ENCODE results near the gene KLHL30. TPM values are rescaled to one million over a fixed set of nuclear protein-coding genes. Genes with fewer than 3 reads are reported as not detected.

Gene KLHL30, protein sequence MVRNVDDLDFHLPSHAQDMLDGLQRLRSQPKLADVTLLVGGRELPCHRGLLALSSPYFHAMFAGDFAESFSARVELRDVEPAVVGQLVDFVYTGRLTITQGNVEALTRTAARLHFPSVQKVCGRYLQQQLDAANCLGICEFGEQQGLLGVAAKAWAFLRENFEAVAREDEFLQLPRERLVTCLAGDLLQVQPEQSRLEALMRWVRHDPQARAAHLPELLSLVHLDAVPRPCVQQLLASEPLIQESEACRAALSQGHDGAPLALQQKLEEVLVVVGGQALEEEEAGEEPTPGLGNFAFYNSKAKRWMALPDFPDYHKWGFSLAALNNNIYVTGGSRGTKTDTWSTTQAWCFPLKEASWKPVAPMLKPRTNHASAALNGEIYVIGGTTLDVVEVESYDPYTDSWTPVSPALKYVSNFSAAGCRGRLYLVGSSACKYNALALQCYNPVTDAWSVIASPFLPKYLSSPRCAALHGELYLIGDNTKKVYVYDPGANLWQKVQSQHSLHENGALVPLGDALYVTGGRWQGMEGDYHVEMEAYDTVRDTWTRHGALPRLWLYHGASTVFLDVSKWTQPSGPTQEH
- 0.43 and 1.1 TPM in 2 replicates for total RNA-seq

DNA sequence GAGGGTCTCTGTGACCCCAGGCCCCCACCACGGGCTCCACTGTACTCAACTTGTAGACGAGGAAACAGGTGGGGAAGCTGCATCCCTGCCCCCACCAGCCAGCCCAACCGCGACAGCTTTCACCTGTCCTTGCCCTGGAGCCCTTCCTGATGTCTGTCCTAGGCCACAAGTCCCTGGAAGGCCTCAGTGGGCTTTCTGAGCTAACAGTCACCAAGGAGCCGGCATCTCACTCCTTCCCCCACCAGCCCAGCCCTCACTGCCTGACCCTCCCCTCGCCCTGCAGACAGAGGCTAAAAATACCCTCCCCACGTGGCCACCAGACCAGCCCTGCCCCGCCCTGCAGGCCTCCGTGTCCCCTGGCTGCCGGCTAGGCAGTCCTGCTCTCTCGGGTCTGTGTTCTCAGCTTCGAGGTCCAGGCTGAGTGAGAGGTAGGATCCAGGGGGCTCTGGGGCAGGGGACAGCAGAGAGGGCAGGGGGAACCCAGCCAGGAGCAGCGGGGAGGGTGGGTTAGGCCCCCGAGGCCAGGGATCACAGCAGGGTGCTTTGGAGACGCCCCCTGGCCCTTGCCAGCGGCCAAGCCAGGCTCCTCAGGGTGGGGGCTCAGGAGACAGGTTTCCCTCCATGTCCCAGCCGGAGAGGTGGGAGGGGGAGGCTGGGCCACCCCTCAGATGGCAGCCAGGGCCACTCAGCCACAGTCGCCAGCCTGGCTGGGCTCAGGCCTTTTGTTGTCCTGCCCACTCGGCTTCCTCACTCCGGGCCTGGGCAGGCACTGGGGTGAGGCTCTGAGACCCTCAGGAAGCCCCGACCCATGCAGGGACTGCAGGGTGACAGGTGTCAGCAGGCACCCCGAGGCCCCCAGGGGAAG is at the start of gene KLHL30:
Gene KLHL30 (plus strand): TSS at position 338 of the 865 bp plus-strand sequence. CDS start 2,087 bp downstream, outside the sequence.

DNA sequence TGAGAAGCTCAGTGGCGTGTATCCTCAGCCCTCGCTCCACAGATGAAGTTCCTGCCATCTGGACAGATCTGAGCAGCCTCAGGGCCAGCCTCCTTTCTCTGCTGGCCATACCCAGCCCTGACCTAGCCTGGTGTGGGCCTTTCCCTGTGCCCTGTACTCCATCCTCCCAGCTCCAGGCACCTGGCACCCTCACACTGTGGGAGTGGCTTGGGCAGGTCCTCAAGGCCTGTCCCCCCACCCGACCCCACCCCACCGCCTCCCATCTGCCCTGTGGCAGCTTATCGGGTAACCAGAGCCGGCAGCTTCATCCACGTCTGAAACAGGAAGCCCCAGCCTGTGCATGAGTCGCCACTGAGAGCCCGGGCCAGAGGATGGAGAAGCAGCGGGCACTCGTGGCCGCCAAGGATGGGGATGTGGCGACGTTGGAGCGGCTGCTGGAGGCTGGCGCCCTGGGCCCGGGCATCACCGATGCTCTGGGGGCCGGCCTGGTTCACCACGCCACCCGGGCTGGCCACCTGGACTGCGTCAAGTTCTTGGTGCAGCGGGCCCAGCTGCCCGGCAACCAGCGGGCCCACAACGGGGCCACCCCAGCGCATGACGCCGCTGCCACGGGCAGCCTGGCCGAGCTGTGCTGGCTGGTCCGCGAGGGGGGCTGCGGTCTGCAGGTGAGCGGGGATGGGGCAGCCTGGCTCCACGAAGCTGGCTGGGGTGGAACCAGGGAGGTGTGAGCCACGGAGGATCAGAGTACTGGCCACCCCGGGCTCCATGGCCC is 38.2 kb upstream of the KLHL30 start, which contains the start of gene ESPNL:
Gene ESPNL (plus strand): TSS at position 292 of the 772 bp plus-strand sequence. CDS start 80 bp downstream, at position 372.

GRCh38 chr2:238158509-238159070 is 20.1 kb downstream of the KLHL30 start, which contains the start of gene ERFE:
TSS of gene ERFE (plus strand) at chr2:238158970. CDS start at chr2:238159008, 38 bp downstream.

Other genes with a start within 250 kb of the KLHL30 start
- 38.7 and 52.0 TPM in 2 replicates for gene UBE2F, start 171.7 kb upstream of the KLHL30 start, total RNA-seq
- gene SCLY, start 77.7 kb upstream of the KLHL30 start, total RNA-seq: 11.4 and 19.6 TPM in 2 replicates
- 0.57 and 2.6 TPM in 2 replicates for gene ESPNL, start 38.3 kb upstream of the KLHL30 start, total RNA-seq
- 2.4 and 7.3 TPM in 2 replicates for gene ERFE, start 20.3 kb downstream of the KLHL30 start, total RNA-seq
- 20.6 and 21.2 TPM in 2 replicates for gene ILKAP, start 65.0 kb downstream of the KLHL30 start, total RNA-seq
- 3.9 and 9.6 TPM in 2 replicates for gene HES6, start 101.4 kb downstream of the KLHL30 start, total RNA-seq
- gene PER2, start 149.9 kb downstream of the KLHL30 start, total RNA-seq: 5.9 and 9.4 TPM in 2 replicates
- gene TRAF3IP1, start 181.8 kb downstream of the KLHL30 start, total RNA-seq: 7.3 and 9.2 TPM in 2 replicates